Retinal pigment epithelial cell (primary cell): Measurements from ENCODE around the gene CARD16.

Source experiments
- DNase-seq: peaks from one replicate; pipeline ENCODE4 v3.0.0-alpha.2; 2010; ENCODE audit warnings: low read depth
- H3K4me3 ChIP-seq: 2 replicates; pipeline ENCODE4 v1.5.1; 2011; ENCODE audit warnings: mild to moderate bottlenecking, low read length, control low read depth, moderate library complexity
- CTCF ChIP-seq: conservative IDR thresholded peaks from 2 replicates; pipeline ENCODE4 v1.5.1; 2011; ENCODE audit warnings: low read depth, low read length, control low read depth, inconsistent platforms

The CARD16 gene

GRCh38 chr11:104991994-104992393, 53.1 kb downstream of the CARD16 start:
- no peak for TF ChIP-seq CTCF
- H3K4me3 ChIP-seq = no peak overlapping the region
- no peak for DNase-seq
